Caco-2 (cell line): Measurements from ENCODE around the gene GAS7. TPM values are rescaled to one million over a fixed set of nuclear protein-coding genes. Genes with fewer than 3 reads are reported as not detected.

Source experiments
- BruUV-seq: library from RNA; stranded (reverse); fragments of 400-500 nt; replicated peaks from 2 replicates; lab custom pipeline; 2021; lab: Mats Ljungman, UMichigan
- CTCF ChIA-PET: fragments of 300-600 bp; sonication (Branson Sonifier 250); formaldehyde crosslinking; loops from one replicate; lab custom pipeline; 2022; ENCODE audit warnings: antibody characterized with exemption; lab: Charles Lee
- POLR2A ChIA-PET: fragments of 300-600 bp; sonication (Branson Sonifier 250); formaldehyde crosslinking; loops from one replicate; lab custom pipeline; 2022; ENCODE audit warnings: antibody characterized with exemption; lab: Charles Lee
- DNase-seq, 2 experiments: peaks; one replicate each; pipeline versions ENCODE4 v3.0.0 to v3.0.0-alpha.2; 2020 to 2022
- H3K27me3 ChIP-seq: replicated peaks from 2 replicates; pipeline ENCODE4 v1.6.0; 2011; ENCODE audit warnings: low read length; ENCODE audit not compliant: control insufficient read depth, insufficient read depth
- H3K36me3 ChIP-seq: 2 replicates; pipeline ENCODE4 v1.5.1; 2011; ENCODE audit warnings: low read length; ENCODE audit not compliant: control insufficient read depth, insufficient read depth
- H3K4me1 ChIP-seq: fragments of 250-450 bp; sonication (Bioruptor Pico); 2 replicates; pipeline ENCODE4 v1.5.1; 2020; ENCODE audit warnings: mild to moderate bottlenecking
- H3K4me3 ChIP-seq: 2 replicates; pipeline ENCODE4 v1.5.1; 2011; ENCODE audit warnings: low read depth, mild to moderate bottlenecking, control low read depth, low read length
- H3K9me3 ChIP-seq: fragments of 250-450 bp; sonication (Bioruptor Pico); 2 replicates; pipeline ENCODE4 v1.5.1; 2020; ENCODE audit warnings: mild to moderate bottlenecking, moderate library complexity
- H3K27ac Mint-ChIP-seq: one replicate; pipeline ENCODE4 v1.8.0; 2022; ENCODE audit warnings: mixed read lengths; ENCODE audit not compliant: unreplicated experiment
- H3K27me3 Mint-ChIP-seq: one replicate; pipeline ENCODE4 v1.8.0; 2022; ENCODE audit warnings: mixed read lengths; ENCODE audit not compliant: insufficient read depth, unreplicated experiment
- H3K36me3 Mint-ChIP-seq: one replicate; pipeline ENCODE4 v1.8.0; 2022; ENCODE audit warnings: mild to moderate bottlenecking, mixed read lengths; ENCODE audit not compliant: insufficient read depth, unreplicated experiment
- H3K4me1 Mint-ChIP-seq: one replicate; pipeline ENCODE4 v1.8.0; 2022; ENCODE audit warnings: low read depth, mixed read lengths; ENCODE audit not compliant: unreplicated experiment
- H3K4me3 Mint-ChIP-seq: one replicate; pipeline ENCODE4 v1.8.0; 2022; ENCODE audit warnings: mild to moderate bottlenecking, moderate library complexity, mixed read lengths; ENCODE audit not compliant: unreplicated experiment
- H3K9me3 Mint-ChIP-seq: one replicate; pipeline ENCODE4 v1.8.0; 2022; ENCODE audit warnings: mixed read lengths; ENCODE audit not compliant: unreplicated experiment
- CTCF ChIP-seq, 2 experiments: fragments of 200-600 bp in 1 of 2; IDR thresholded peaks; 1 replicate in 1 of 2; 2 replicates in 1 of 2; pipeline versions ENCODE4 v1.5.1 to v1.8.0; 2011 to 2022; ENCODE audit warnings: antibody characterized with exemption in 1 of 2, control low read depth in 1 of 2, inconsistent platforms in 1 of 2, low read depth in 1 of 2, low read length in 1 of 2, mild to moderate bottlenecking in 1 of 2, moderate library complexity in 1 of 2; ENCODE audit not compliant: insufficient read depth in 1 of 2, severe bottlenecking in 1 of 2, unreplicated experiment in 1 of 2
- intact Hi-C: fragments of 100-400 bp; cut with micrococcal nuclease; formaldehyde crosslinking; loops from one replicate; pipeline ENCODE4 v1.10.0; 2022; ENCODE audit not compliant: unreplicated experiment
- total RNA-seq: library from RNA; stranded (reverse); gene quantifications from 2 replicates; pipeline ENCODE4 v1.2.3, GENCODE V29; 2022

GAS7 gene
- total RNA-seq, 1 experiment from 2014 or later, result 0.34 TPM

GRCh38 chr17:9899280-9900043 lies 298.9 kb downstream of the GAS7 start:
- no peak for DNase-seq
- no peak for TF ChIP-seq CTCF (IDR thresholded peaks at IDR 0.05; ENCODE audit: insufficient read depth in 1 of 2, low read depth in 1 of 2, low read length in 1 of 2, severe bottlenecking in 1 of 2, unreplicated experiment in 1 of 2)
- no TSS peak for BruUV-seq
- no peaks in the 10 kb centered on the region for H3K4me1 Mint-ChIP-seq
- peaks cover 8% of the 10 kb centered on the region for H3K27me3 Mint-ChIP-seq
- no peaks in the 10 kb centered on the region for H3K36me3 ChIP-seq
- intact Hi-C loops, result no loop called here
- H3K9me3 ChIP-seq, result no peaks in the 10 kb centered on the region
- H3K27me3 ChIP-seq, result no peaks in the 10 kb centered on the region
- no peak overlapping the region for H3K27ac Mint-ChIP-seq
- POLR2A ChIA-PET, result no interaction called here
- H3K4me1 ChIP-seq, result no peaks in the 10 kb centered on the region
- no peak overlapping the region for H3K4me3 Mint-ChIP-seq
- CTCF ChIA-PET, result no interaction called here
- no peaks in the 10 kb centered on the region for H3K36me3 Mint-ChIP-seq
- no peak overlapping the region for H3K4me3 ChIP-seq
- no peaks in the 10 kb centered on the region for H3K9me3 Mint-ChIP-seq

- intact Hi-C loops, result no loop called here
- Mint-ChIP-seq H3K4me3 (no peak overlapping the region), H3K27ac (no peak overlapping the region), H3K27me3 (peaks cover 8% of the 10 kb centered on the region), H3K4me1 (no peaks in the 10 kb centered on the region), H3K36me3 (no peaks in the 10 kb centered on the region), H3K9me3 (no peaks in the 10 kb centered on the region)
- no TSS peak for BruUV-seq
- no peak overlapping the region for H3K4me3 ChIP-seq
- no peaks in the 10 kb centered on the region for H3K36me3 ChIP-seq
- H3K9me3 ChIP-seq, result no peaks in the 10 kb centered on the region
- H3K4me1 ChIP-seq, result no peaks in the 10 kb centered on the region
- TF ChIP-seq CTCF (IDR thresholded peaks at IDR 0.05; ENCODE audit: insufficient read depth in 1 of 2, low read depth in 1 of 2, low read length in 1 of 2, severe bottlenecking in 1 of 2, unreplicated experiment in 1 of 2), result no peak
- ChIA-PET POLR2A (no interaction called here), CTCF (no interaction called here)
- no peak for DNase-seq
- no peaks in the 10 kb centered on the region for H3K27me3 ChIP-seq
These were observed 299.6 kb downstream of the GAS7 start for GRCh38 chr17:9898812-9899211.

- H3K9me3 Mint-ChIP-seq, result no peaks in the 10 kb centered on the region
- no peak for TF ChIP-seq CTCF (IDR thresholded peaks at IDR 0.05; ENCODE audit: insufficient read depth in 1 of 2, low read depth in 1 of 2, low read length in 1 of 2, severe bottlenecking in 1 of 2, unreplicated experiment in 1 of 2)
- intact Hi-C loops, result no loop called here
- no peak overlapping the region for H3K4me3 ChIP-seq
- no TSS peak for BruUV-seq
- H3K27ac Mint-ChIP-seq, result no peak overlapping the region
- DNase-seq, result no peak
- POLR2A ChIA-PET, result no interaction called here
- peaks cover 8% of the 10 kb centered on the region for H3K27me3 Mint-ChIP-seq
- H3K4me1 ChIP-seq, result no peaks in the 10 kb centered on the region
- no peaks in the 10 kb centered on the region for H3K4me1 Mint-ChIP-seq
- no peaks in the 10 kb centered on the region for H3K36me3 Mint-ChIP-seq
- CTCF ChIA-PET, result interaction anchor here (0.6 kb wide), 1 partner anchor 39 kb away, joined by 5 read pairs; no protein-coding TSS in a partner anchor
- H3K27me3 ChIP-seq, result no peaks in the 10 kb centered on the region
- H3K4me3 Mint-ChIP-seq, result no peak overlapping the region
- no peaks in the 10 kb centered on the region for H3K36me3 ChIP-seq
- H3K9me3 ChIP-seq, result no peaks in the 10 kb centered on the region
These were observed 300.9 kb downstream of the GAS7 start for GRCh38 chr17:9897372-9897968.
